HG03469 (cell line): ENCODE measurements around the gene OTOP2.
"Not testable (repeated sequence)": the region's sequence is repeated elsewhere in the genome, so short reads cannot be mapped to it uniquely, and the experiment has no call there.

Source experiments
- ATAC-seq: cut with Tn5 transposase; IDR thresholded peaks from one replicate; pipeline ENCODE4 v1.9.1; 2021; ENCODE audit warnings: mild to moderate bottlenecking, moderate library complexity, moderate number of reproducible peaks; ENCODE audit not compliant: unreplicated experiment

The OTOP2 gene

DNA sequence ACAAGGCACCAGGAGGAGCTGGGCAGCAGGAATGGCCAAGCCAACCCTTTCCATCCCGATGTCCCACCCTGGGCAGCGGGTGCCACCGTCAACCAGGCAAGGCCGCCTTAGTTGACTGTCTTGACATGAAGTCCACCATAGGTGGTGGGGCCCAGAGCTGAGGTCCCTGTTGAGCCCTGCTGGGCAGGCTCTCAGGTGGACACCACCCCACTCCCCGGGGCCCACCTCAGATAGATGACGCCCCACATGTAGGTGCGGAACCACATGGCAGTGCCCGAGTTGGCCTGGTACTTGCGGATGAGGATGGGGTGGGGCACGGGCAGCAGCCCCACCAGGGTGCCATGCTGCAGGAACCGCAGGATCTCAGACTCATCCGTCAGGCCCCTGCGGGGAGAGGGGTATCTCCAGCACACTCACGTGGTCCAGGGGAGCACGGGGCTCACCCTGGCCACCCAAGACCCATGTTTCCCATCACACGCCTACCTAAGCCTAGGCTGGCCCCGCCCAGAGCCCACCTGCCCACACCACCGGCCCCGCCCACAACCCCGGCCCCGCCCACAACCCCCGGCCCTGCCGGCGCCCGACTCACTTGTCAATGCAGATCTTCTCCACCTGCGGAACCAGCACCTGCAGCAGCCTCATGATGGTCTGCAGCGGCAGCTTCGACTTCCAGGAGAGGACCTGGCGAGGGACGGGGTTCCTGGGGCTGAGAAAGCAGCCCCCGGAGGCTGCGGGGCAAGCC lies 27.8 kb downstream of the OTOP2 start:
- no peak for ATAC-seq

DNA sequence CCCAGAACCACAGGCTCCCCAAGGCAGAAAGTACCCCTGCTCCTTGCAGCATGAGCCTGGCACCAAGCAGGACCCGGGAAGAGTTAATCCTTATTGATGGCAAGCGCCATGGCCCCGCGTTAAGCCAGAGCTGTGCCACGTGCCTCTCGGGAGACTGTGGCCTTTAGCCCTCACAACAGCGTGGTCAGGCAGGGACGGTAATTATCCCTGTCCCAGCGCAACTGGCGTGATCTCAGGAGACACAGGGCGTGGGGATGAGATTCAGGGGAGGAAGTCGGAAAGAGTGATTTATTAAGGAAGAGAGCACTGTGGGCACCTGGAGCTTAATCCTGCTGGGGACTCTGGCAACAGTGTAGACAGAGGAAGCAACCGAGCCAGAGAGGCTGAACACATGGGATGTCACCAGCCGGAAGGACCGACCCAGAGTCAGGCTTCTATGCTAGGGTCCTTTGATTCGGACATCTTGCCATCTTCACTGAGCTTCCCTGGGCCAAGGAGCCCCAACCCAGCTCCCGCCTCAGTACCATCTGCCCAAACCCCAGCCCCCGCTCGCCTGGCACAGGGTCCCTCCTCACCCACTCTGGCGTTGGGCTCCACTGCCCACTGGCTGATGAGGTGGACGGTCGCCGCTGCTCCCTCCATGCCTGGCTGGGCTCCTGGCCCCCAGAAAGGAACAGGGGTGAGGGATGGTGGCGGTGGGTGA lies 28.5 kb downstream of the OTOP2 start:
- ATAC-seq = no peak

DNA sequence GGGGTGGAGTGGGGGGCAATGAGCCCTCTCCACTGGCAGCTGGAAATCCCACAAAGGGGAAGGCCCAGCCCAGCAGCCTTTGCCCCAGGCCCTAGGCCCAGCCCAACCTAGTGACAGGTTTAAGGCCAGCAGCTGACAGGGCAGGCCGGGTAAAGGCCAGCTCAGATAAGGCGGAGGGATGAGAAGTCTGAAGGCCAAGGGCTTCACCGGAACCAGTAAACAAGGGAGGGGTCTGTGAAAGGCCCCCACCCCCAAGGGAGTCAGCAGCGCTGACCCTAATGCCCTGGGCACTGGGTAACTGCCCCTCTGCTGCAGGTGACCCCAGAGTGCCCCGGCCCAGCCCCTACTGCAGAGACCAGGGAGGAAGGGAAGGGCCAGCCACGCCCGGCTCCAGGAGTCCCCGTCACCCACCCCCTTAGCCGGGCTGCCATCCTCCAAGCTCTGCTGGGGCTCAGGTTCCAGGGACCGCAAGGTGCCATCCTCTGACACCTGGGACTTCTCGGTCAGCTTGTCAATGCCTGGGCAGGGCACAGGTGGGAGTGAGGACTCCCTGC lies 29.1 kb downstream of the OTOP2 start:
- no peak for ATAC-seq

DNA sequence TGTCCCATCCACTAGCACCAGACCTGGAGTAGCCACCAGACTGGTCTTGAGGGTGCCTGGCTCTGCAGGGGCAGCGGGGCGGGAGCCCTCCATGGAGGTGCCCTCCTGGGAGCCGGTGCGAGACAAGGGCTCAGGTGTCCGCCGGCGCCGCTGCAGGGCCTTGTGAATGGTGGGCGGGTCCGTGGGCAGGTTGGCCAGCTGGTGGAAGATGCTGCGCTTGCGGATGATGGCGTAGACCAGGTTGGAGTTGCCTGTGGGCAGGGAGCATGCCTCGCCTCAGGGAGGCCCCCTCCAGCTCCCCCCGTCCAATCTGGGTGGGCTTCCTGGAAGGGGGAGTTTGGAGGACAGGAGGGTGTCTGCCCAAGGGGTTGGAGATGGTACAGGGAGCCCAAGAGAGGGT lies 30.0 kb downstream of the OTOP2 start:
- no peak for ATAC-seq

DNA sequence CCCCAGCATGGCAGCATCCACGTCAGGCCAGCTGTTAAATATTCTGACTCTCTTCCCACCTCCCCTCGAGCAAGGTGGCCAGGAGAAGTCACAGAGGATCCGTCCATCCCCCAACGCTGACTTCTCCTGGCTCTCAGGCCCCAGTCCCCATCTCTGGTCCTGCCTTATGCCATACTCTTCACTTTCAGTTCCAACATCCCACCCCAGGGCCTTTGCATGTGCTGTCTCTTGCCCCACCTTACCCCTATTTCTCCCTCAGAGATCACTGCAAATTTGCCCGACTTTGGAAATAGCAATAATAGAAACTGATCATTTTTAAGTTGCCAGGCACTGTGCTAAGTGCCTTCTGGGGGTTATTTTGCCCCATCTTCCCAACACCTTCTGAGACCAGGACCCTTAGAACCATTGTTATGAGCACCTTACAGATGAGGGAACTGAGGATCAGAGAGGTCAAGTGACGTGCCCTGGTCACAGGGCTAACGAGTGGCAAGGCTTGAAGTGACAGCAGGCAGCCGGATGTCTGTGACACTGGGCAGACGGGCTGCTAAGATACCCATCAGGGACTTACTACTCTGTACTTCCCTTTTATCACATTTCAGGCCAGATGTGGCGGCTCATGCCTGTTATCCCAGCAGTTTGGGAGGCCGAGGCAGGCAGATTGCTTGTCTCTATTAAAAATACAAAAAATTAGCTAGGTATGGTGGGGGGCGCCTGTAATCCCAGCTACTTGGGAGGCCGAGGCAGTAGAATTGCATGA lies 30.8 kb downstream of the OTOP2 start:
- ATAC-seq = no peak

DNA sequence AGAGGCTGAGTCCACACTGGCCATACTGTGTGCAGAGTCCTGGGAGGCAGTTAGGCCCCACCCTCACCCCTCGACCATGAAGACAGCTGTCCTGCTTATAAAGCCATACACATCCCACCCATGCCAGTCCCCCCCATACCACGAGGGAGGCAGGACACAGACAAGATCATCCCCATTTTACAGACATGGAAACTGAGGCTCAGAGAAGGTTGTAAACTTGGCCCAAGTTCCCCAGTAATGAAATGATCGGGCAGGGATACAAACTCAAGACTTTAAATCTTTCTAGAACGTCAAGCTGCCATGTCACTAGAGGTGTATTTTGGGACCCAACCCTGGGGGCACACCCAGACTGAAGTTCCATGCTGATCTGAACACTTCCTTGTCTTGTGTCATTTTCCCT lies 32.0 kb downstream of the OTOP2 start:
- ATAC-seq = no peak

DNA sequence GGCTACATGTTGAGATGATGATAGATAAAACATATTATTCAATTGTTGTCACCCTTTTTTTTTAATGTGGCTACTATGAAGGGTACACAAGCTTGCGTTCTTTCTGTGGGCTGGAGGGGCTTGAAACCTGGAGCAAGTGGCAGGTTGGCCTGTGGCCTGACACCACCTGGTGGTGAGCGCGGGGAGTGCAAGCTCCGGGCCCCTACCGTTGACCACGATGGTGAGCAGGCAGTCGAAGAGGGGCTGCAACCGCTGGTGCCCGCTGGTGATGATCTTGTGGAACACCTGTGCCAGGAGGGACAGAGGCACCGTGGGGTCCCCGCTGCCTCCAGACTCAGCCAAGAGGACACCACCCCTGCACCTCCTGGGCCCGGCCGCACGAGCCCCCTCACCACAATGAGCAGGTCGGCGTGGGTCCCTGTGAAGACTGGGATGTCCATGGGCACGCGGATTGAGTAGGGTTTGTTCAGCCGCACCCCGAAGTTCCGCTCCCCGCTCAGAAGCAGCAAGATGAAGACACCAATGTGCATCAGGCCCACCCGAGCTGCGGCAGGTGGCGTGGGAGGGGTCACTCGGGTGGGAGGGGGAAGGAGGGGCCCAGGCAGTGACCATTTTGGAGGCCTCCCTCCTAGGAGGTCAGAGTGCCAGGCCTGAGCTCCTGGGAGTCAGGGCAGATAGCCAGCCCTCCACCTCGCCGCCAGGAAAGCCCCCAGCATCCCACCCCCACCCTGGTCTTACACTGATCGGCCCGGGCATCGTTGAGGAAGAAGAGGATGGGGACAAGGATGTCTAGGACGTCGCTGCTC lies 34.1 kb downstream of the OTOP2 start:
- ATAC-seq = no peak

DNA sequence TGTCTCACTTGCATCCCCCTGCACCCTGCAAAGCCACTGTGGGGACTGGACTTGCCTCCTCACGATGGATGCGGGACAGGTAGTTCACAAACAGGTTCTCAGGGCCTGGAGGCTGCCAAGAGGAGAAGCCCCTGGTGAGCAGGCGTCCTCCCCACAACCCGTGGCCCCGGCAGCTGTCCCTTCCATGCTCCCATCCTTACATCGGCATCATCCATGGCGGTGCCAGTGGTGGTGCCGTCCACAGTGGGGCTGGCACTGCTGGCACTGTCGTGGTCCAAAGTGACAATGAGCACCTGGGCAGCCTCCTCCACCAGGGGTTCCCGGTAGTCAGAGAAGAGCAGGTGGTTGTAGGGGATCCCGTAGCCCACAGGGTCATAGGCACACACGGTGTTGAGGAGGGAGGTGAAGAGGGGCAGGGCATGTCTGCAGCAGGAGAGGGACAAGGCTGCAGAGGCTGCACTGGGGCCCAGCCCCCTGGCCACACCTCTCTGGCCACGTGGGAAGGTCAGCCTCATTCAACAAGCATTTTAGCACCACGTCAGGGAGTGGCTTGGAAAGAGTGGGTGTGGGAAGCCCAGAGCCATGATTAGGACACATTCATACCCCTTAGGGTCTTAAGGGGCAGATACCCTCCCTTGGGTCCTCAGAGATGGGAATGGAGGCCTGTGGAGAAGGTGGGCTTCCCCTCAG lies 35.9 kb downstream of the OTOP2 start:
- ATAC-seq = no peak

DNA sequence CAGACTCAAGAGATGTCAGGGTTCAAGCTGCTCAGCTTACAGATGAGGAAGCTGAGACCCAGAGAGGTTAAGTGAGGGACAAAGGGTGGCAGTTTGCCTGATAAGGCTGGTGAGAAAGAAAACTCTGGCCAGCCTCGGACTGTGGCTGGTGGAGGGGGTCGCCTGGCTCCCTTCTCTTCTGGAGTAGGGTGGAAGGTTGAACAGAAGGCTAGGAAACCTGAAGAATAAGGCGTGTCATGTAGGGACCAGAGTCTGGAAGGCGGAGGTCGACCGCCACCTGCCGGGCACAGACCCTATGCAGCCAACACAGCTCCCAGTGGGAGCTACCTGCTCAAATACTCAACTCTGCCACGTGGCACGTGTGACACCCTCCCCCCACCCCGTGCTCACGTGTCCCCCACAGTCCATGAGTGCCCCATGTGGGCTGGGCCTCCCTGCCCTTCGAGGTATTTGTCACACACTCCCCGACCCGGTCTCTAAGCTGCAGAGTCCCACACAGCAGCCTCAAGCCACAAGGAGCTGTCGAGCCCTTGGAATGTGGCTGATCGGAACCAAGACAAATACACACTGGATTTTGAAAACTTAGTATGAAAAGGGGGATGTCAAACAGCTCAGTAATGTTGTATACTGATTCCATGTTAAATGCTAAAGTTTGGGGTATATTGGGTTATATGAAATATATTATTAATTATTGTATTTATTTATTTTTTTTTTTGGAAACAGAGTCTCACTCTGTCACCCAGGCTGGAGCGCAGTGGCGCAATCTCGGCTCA lies 36.7 kb downstream of the OTOP2 start:
- no peak for ATAC-seq

DNA sequence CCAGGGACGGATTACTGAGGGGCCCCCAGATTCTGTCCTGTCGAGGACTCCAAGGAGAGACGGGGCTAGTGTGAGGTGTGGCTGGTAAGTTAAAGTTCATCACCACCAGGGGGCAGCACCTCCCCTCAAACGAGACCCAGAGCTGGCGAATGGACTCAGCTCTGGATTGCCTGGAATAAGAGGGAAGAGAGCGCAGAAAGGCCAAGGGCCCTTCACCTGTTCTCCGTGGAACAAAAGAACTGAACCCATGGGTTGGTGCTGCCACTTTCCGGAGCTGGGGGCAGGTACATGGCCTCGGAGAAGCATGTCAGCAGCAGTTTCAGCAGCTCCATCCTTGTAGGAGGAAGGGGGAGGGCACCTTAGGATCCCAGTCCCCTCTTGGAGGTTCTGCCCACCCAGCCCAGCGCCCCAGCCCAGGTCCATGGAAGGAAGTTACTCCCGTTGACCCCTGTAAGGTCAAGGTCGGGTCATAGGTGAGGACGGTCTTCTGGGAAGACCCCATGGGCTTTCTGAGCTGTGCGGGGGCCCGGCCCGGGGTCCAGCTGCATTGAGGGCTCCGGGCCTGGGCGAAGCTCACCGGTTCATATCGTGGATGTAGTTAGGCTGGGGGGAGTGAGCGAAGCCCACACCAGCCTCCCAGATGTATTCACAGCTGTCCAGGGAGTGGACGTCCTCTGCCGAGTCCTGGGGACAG lies 37.7 kb downstream of the OTOP2 start:
- ATAC-seq = no peak

DNA sequence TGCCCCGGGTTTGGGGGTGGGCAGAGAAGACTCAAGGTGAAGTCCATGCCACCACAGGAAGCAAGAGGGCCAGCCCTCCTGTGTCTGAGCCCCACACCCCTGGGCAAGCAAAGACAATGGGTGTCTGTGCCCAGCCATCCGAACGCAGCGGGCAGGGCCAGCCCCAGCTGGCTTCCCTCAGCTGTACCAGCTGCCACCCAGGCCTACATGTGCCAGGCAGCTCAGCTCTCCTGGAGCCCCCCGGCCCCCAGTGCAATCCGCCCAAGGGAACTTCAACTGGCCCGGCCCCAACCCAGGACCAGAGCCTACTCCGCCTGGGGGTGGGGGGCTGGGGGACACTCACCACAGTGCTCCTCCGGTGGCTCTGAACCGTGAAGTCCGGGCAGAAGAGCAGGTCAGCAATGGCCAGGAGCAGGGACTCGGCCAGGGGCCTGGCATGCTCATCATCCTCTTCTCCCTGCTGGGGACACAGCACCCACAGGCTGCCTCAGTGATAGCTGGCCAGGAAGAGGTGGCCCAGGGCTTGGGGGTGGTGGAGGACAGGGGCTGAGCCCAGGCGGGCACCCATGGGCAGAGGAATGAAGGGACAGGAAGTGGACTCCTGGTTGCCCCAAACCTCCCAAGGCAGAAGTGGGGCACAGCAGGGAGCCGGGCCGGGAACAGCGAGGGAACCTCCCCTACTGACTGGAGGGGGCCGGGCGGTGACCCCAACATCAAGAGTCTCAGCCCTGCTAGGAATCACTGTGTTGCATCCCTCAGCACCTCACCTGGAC lies 38.7 kb downstream of the OTOP2 start:
- no peak for ATAC-seq

DNA sequence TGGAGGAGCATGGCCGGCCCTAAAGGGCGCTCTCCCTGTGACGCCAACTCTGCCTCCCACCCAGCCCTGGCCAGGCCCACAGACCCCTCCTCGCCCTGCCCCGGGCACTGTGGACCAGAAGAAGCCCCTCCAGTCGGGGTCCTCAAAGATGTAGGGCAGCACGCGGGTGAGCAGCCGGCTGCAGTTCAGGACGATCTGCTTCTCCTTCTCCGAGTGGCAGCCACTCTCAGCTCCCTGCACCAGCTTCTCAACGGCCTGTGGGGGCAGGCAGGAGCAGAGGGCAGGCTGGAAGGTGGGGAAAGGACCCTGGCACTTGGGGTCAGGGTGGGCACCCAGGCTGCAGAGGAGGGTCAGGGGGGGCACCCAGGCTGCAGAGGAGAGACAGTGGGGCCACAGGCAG lies 39.6 kb downstream of the OTOP2 start:
- no peak for ATAC-seq

DNA sequence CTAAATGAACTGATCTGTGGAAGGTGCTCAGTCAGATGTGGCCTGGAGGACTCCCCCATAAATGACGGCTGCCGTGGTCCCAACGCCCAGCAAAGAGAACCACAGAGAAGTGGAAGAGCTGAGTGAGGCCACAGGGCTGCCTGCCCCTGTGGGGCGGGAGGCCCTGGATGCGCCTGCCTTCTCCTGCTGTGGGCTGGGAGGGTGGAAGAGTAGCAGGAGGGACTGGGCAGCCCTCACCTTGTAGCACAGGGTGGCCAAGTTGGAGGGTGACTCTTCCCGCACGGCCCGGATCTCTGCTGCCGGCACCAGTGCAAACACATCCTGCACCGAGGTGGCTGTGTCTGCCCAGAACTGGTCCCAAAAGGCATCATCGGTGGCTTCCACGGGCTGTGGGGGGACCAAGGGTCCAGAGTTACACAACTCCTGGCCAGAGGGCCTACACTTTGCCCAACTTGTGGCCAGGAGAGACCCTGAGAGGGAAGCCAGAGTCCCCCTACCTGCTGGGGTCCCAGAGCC lies 40.2 kb downstream of the OTOP2 start:
- no peak for ATAC-seq

DNA sequence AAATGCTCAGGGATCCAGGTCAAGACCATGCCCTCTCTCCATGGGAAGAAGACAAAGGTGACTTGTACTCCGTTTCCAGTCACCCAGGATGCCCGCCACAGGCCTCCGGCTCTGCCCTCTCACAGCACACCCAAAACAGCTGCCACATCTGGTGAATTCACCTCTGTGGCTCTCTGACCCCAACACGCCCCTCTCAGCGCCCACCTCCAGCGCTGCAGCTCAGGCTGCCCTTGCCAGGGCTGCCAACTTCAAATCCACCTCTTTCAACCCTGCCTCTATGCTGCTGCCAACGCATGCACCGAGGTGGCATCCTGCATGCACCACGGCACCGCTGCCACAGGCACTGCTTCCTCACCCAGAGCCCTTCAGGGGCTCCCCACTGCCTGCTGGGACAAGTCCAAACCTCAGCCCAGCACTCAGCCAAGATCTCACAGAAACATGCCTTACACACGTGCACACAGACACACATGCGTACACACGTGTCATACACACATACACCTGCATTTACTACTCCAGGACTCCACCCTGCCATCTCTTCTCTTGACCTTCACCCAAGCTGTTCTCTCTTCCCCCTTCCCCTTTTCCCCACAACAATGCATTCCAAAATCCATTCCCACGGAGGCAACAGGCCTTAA lies 41.0 kb downstream of the OTOP2 start:
- no peak for ATAC-seq

DNA sequence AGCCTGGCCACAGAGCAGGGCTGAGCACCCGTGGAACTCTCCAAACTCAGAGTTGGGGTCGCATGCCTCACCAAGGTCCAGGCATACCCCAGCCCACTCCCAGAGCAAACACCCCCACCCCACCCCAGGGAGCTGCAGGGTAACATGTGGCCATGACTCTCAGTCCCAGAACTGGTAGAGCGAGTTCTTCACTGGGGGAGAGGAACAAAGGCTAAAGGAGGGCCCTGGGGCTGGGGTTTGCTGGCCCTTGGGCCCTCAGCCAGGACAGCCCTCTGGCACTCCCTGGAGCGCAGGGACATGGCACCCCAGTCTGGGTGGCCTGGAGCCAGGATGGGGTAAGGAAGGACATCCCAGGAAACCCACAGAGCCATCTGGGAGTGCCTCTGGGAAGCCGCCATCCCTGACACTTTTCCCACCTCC lies 44.3 kb downstream of the OTOP2 start:
- no peak for ATAC-seq

DNA sequence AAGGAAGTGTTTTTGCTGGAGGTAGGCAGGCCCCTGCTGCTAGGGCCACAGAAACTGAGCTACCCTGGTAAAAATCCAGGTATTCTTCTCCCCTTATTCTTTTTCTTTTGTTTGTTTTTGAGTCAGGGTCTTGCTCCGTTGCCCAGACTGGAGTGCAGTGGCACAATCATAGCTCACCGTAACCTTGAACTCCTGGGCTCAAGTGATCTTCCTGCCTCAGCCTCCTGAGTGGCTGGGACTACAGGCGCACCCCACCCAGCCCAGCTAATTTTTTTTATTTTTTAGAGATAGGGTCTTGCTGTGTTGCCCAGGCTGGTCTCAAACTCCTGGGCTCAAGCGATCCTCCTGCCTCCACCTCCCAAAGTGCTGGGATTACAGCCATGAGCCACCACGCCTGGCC lies 45.4 kb downstream of the OTOP2 start:
- not testable (repeated sequence) for ATAC-seq

DNA sequence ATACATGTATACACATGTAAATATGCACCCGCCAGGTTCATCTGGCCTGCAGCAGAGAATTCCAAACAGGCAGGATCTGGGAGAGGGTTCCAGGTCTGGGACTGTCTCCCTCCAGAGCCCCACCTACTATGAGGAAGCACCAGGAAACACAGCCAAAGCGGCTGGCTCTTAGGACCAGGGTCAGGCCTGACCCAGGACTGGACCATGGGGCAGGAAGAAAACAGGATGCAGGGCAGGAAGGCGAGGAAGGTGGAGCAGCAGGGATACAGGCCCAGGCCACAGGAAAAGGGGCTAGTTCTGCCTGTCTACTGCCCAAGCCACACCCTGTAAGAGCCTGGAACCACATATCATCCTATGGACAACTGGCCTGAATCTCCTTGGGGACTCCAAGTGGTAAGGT lies 46.3 kb downstream of the OTOP2 start:
- ATAC-seq = no peak
